Measurements from ENCODE around the gene MARCKS. TPM values are rescaled to one million over a fixed set of nuclear protein-coding genes. Genes with fewer than 3 reads are reported as not detected.

MARCKS gene
- polyA plus RNA-seq, 1 donor from 2014 or later = 369 TPM

DNA sequence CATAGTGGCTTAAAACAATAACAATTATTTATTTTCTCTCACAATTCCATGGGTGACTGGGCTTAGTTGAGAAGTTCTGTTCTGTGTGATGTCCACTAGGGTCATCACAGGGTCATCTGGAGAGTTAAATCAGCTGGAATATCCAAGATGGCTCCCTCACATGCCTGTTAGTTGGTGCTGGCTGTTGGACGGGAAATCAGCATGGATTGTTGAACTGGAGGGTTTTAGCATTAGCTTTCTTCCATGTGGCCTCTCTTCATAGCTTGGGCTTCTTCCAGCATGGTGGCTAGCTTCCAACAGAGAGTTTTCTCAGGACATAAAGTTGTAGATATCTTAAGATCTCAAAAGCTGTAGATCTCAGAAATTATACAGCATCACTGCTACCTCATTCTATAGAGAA lies 19.6 kb downstream of the MARCKS start:
- no peaks in the 10 kb centered on the region for H3K79me2 ChIP-seq (replicated peaks; ENCODE audit: insufficient read depth, low read length)
- H3K9me2 ChIP-seq (ENCODE audit: insufficient read depth, low read length) = no peaks in the 10 kb centered on the region
- no peak for TF ChIP-seq CTCF (IDR thresholded peaks at IDR 0.05; ENCODE audit: poor library complexity, severe bottlenecking)
- no peak for TF ChIP-seq RAD21 (conservative IDR thresholded peaks at IDR 0.05)
- no peak for TF ChIP-seq EZH2 (IDR thresholded peaks at IDR 0.05; ENCODE audit: borderline replicate concordance, insufficient read depth, low read length, poor library complexity, severe bottlenecking)
- TF ChIP-seq SMC3 (conservative IDR thresholded peaks at IDR 0.05; ENCODE audit: poor library complexity) = no peak
- TF ChIP-seq MXI1 (conservative IDR thresholded peaks at IDR 0.05; ENCODE audit: poor library complexity, severe bottlenecking) = no peak
- no peak for TF ChIP-seq POLR2AphosphoS5 (IDR thresholded peaks at IDR 0.05)
- TF ChIP-seq EP300 (conservative IDR thresholded peaks at IDR 0.05; ENCODE audit: poor library complexity, severe bottlenecking) = no peak
- no peak for TF ChIP-seq TAF1 (IDR thresholded peaks at IDR 0.05; ENCODE audit: low read depth)
- TF ChIP-seq, protein P1, sequence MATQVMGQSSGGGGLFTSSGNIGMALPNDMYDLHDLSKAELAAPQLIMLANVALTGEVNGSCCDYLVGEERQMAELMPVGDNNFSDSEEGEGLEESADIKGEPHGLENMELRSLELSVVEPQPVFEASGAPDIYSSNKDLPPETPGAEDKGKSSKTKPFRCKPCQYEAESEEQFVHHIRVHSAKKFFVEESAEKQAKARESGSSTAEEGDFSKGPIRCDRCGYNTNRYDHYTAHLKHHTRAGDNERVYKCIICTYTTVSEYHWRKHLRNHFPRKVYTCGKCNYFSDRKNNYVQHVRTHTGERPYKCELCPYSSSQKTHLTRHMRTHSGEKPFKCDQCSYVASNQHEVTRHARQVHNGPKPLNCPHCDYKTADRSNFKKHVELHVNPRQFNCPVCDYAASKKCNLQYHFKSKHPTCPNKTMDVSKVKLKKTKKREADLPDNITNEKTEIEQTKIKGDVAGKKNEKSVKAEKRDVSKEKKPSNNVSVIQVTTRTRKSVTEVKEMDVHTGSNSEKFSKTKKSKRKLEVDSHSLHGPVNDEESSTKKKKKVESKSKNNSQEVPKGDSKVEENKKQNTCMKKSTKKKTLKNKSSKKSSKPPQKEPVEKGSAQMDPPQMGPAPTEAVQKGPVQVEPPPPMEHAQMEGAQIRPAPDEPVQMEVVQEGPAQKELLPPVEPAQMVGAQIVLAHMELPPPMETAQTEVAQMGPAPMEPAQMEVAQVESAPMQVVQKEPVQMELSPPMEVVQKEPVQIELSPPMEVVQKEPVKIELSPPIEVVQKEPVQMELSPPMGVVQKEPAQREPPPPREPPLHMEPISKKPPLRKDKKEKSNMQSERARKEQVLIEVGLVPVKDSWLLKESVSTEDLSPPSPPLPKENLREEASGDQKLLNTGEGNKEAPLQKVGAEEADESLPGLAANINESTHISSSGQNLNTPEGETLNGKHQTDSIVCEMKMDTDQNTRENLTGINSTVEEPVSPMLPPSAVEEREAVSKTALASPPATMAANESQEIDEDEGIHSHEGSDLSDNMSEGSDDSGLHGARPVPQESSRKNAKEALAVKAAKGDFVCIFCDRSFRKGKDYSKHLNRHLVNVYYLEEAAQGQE (IDR thresholded peaks at IDR 0.05; ENCODE audit: borderline replicate concordance) = no peak
- no peaks in the 10 kb centered on the region for H3K9me3 ChIP-seq (ENCODE audit: low read length)
- no peaks in the 10 kb centered on the region for H3F3A ChIP-seq (ENCODE audit: insufficient read depth, low read length, poor library complexity, severe bottlenecking)
- H3K27me3 ChIP-seq (ENCODE audit: insufficient read depth, low read depth, low read length) = no peaks in the 10 kb centered on the region
- H4K20me1 ChIP-seq (ENCODE audit: insufficient read depth) = no peaks in the 10 kb centered on the region
- no peak overlapping the region for H3K4me2 ChIP-seq (ENCODE audit: low read length)
- no peak overlapping the region for H3K4me3 ChIP-seq (ENCODE audit: low read length)
- no peak overlapping the region for H3K27ac ChIP-seq (ENCODE audit: low read length)
- H3K36me3 ChIP-seq (ENCODE audit: insufficient read depth, low read length) = no peaks in the 10 kb centered on the region
- H2AFZ ChIP-seq (ENCODE audit: low read depth, low read length) = no peak overlapping the region
- no peak overlapping the region for H3K9ac ChIP-seq (ENCODE audit: low read length)

DNA sequence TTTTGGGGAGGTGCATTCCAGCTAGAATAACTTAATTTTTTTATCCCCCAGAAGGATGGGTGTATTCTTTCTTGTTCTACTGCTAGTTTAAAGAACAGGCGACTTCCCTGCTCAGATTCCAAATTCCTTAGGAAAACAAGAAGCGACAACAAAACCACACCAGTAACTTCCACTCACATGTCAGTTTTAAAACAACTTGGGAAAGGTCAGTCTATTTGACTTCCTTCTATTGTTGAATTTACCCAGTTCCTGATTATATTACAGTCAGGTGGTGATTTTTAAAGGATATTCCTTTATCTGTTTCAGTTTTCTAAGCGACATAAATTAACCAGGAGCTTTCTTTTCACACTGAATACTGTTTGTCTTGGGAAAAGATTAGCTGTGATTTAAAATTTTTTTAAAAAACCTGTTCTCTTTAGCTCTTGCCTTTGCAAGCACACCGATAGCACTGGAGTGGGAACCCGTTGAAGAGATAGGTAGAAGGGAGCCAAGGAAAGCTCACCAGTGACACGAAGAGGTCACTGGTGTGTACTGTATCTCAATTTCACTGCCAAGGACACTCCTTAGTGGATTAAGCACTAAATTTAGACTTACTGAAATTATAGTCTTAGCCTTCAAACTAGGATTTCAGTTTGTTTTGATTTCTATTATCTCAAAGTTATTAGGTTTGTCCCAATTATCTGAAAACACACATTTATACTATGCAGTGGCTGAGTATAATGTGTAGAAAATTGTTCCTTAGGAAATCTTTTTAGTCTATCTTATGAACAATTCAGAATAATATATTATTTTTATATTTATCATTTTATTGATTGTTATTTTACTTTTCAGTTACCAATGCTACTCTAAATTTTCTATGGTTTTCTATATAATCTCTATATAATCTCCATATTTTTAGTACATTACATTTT lies 22.3 kb downstream of the MARCKS start:
- H3K4me3 ChIP-seq (ENCODE audit: low read length) = no peak overlapping the region
- no peak overlapping the region for H3K27ac ChIP-seq (ENCODE audit: low read length)
- no peaks in the 10 kb centered on the region for H3F3A ChIP-seq (ENCODE audit: insufficient read depth, low read length, poor library complexity, severe bottlenecking)
- H3K36me3 ChIP-seq (ENCODE audit: insufficient read depth, low read length) = no peaks in the 10 kb centered on the region
- no peaks in the 10 kb centered on the region for H3K79me2 ChIP-seq (replicated peaks; ENCODE audit: insufficient read depth, low read length)
- H3K4me2 ChIP-seq (ENCODE audit: low read length) = no peak overlapping the region
- no peaks in the 10 kb centered on the region for H3K9me2 ChIP-seq (ENCODE audit: insufficient read depth, low read length)
- H4K20me1 ChIP-seq (ENCODE audit: insufficient read depth) = no peaks in the 10 kb centered on the region
- no peak overlapping the region for H3K9ac ChIP-seq (ENCODE audit: low read length)
- TF ChIP-seq CTCF (IDR thresholded peaks at IDR 0.05; ENCODE audit: poor library complexity, severe bottlenecking) (peak; percentile 91), POLR2AphosphoS5 (IDR thresholded peaks at IDR 0.05) (no peak), MXI1 (conservative IDR thresholded peaks at IDR 0.05; ENCODE audit: poor library complexity, severe bottlenecking) (no peak), EZH2 (IDR thresholded peaks at IDR 0.05; ENCODE audit: borderline replicate concordance, insufficient read depth, low read length, poor library complexity, severe bottlenecking) (no peak), TAF1 (IDR thresholded peaks at IDR 0.05; ENCODE audit: low read depth) (no peak), EP300 (conservative IDR thresholded peaks at IDR 0.05; ENCODE audit: poor library complexity, severe bottlenecking) (no peak), RAD21 (conservative IDR thresholded peaks at IDR 0.05) (peak; percentile 95), SMC3 (conservative IDR thresholded peaks at IDR 0.05; ENCODE audit: poor library complexity) (peak; percentile 91)
- TF ChIP-seq, protein P1 (IDR thresholded peaks at IDR 0.05; ENCODE audit: borderline replicate concordance) = no peak
- no peaks in the 10 kb centered on the region for H3K27me3 ChIP-seq (ENCODE audit: insufficient read depth, low read depth, low read length)
- no peaks in the 10 kb centered on the region for H3K9me3 ChIP-seq (ENCODE audit: low read length)
- no peak overlapping the region for H2AFZ ChIP-seq (ENCODE audit: low read depth, low read length)
